ENCODE data around the gene PNCK. TPM values are rescaled to one million over a fixed set of nuclear protein-coding genes. Genes with fewer than 3 reads are reported as not detected.
"Not testable (repeated sequence)": the region's sequence is repeated elsewhere in the genome, so short reads cannot be mapped to it uniquely, and the experiment has no call there.

The PNCK gene
- total RNA-seq, 1 experiment from 2014 or later = not detected

- H3K36me3 Mint-ChIP-seq (ENCODE audit: insufficient read depth, unreplicated experiment) = peaks cover 38% of the 10 kb centered on the region
- H3K4me3 Mint-ChIP-seq (ENCODE audit: unreplicated experiment) = no peak overlapping the region
- ChIA-PET POLR2A (no interaction called here), CTCF (no interaction called here)
- H3K9me3 Mint-ChIP-seq (ENCODE audit: unreplicated experiment) = no peaks in the 10 kb centered on the region
- no peak overlapping the region for H3K27ac Mint-ChIP-seq (ENCODE audit: unreplicated experiment)
- H3K27me3 ChIP-seq (replicated peaks; ENCODE audit: control insufficient read depth, insufficient read depth, low read length) = no peaks in the 10 kb centered on the region
- H3K4me3 ChIP-seq (ENCODE audit: low read depth, low read length) = no peak overlapping the region
- no peaks in the 10 kb centered on the region for H3K4me1 ChIP-seq
- no TSS peak for BruUV-seq (replicated peaks)
- no peaks in the 10 kb centered on the region for H3K36me3 ChIP-seq (ENCODE audit: control insufficient read depth, insufficient read depth, low read length)
- H3K9me3 ChIP-seq = no peaks in the 10 kb centered on the region
- no peak for DNase-seq
- no peaks in the 10 kb centered on the region for H3K27me3 Mint-ChIP-seq (ENCODE audit: insufficient read depth, unreplicated experiment)
- TF ChIP-seq CTCF (IDR thresholded peaks at IDR 0.05; ENCODE audit: insufficient read depth in 1 of 2, low read depth in 1 of 2, low read length in 1 of 2, severe bottlenecking in 1 of 2, unreplicated experiment in 1 of 2) = no peak
- no peaks in the 10 kb centered on the region for H3K4me1 Mint-ChIP-seq (ENCODE audit: low read depth, unreplicated experiment)
- intact Hi-C loops (cut with micrococcal nuclease; ENCODE audit: unreplicated experiment) = no loop called here
These were observed 19.1 kb upstream of the PNCK start for GRCh38 chrX:153692611-153693156.

- Mint-ChIP-seq H3K4me1 (ENCODE audit: low read depth, unreplicated experiment) (no peaks in the 10 kb centered on the region), H3K9me3 (ENCODE audit: unreplicated experiment) (no peaks in the 10 kb centered on the region), H3K4me3 (ENCODE audit: unreplicated experiment) (no peak overlapping the region), H3K27me3 (ENCODE audit: insufficient read depth, unreplicated experiment) (no peaks in the 10 kb centered on the region), H3K27ac (ENCODE audit: unreplicated experiment) (no peak overlapping the region), H3K36me3 (ENCODE audit: insufficient read depth, unreplicated experiment) (peaks cover 34% of the 10 kb centered on the region)
- TF ChIP-seq CTCF (IDR thresholded peaks at IDR 0.05; ENCODE audit: insufficient read depth in 1 of 2, low read depth in 1 of 2, low read length in 1 of 2, severe bottlenecking in 1 of 2, unreplicated experiment in 1 of 2) = no peak
- ChIA-PET CTCF (no interaction called here), POLR2A (no interaction called here)
- no TSS peak for BruUV-seq (replicated peaks)
- no peak for DNase-seq
- Histone ChIP-seq H3K27me3 (replicated peaks; ENCODE audit: control insufficient read depth, insufficient read depth, low read length) (no peaks in the 10 kb centered on the region), H3K4me3 (ENCODE audit: low read depth, low read length) (no peak overlapping the region), H3K36me3 (ENCODE audit: control insufficient read depth, insufficient read depth, low read length) (no peaks in the 10 kb centered on the region), H3K9me3 (no peaks in the 10 kb centered on the region), H3K4me1 (no peaks in the 10 kb centered on the region)
- intact Hi-C loops (cut with micrococcal nuclease; ENCODE audit: unreplicated experiment) = no loop called here
These were observed 18.4 kb upstream of the PNCK start for GRCh38 chrX:153692003-153692402.

GRCh38 chrX:153691032-153691827 is 17.6 kb upstream of the PNCK start:
- H3K27me3 ChIP-seq (replicated peaks; ENCODE audit: control insufficient read depth, insufficient read depth, low read length); H3K4me3 ChIP-seq (ENCODE audit: low read depth, low read length); H3K36me3 ChIP-seq (ENCODE audit: control insufficient read depth, insufficient read depth, low read length); H3K9me3 ChIP-seq; H3K4me1 ChIP-seq; H3K27ac Mint-ChIP-seq (ENCODE audit: unreplicated experiment); H3K4me3 Mint-ChIP-seq (ENCODE audit: unreplicated experiment); H3K9me3 Mint-ChIP-seq (ENCODE audit: unreplicated experiment); POLR2A ChIA-PET; DNase-seq; CTCF ChIA-PET; H3K4me1 Mint-ChIP-seq (ENCODE audit: low read depth, unreplicated experiment); intact Hi-C loops (cut with micrococcal nuclease; ENCODE audit: unreplicated experiment); BruUV-seq (replicated peaks); H3K27me3 Mint-ChIP-seq (ENCODE audit: insufficient read depth, unreplicated experiment): not testable (repeated sequence)
- peaks cover 28% of the 10 kb centered on the region for H3K36me3 Mint-ChIP-seq (ENCODE audit: insufficient read depth, unreplicated experiment)
